Common myeloid progenitor, CD34-positive (primary cell): ENCODE measurements around the gene DOCK2.

Source experiments
- CTCF ChIA-PET: fragments of 350-600 bp; sonication (Branson Sonifier 250); formaldehyde crosslinking; loops from one replicate; lab custom pipeline; 2021; ENCODE audit warnings: antibody characterized with exemption; lab: Charles Lee
- POLR2A ChIA-PET: fragments of 350-600 bp; sonication (Branson Sonifier 250); formaldehyde crosslinking; loops from one replicate; lab custom pipeline; 2021; ENCODE audit warnings: antibody characterized with exemption; lab: Charles Lee
- DNase-seq, 3 donors: peaks; one replicate each; pipeline versions ENCODE4 v3.0.0 to v3.0.0-alpha.2; 2013
- H3K27ac ChIP-seq, 2 experiments: 1 replicate in 1 of 2; 2 replicates in 1 of 2; pipeline ENCODE4 v1.7.0; 2013; ENCODE audit warnings: inconsistent platforms in 2 of 2, low read length in 2 of 2, mild to moderate bottlenecking in 2 of 2, low read depth in 1 of 2, moderate library complexity in 1 of 2; ENCODE audit not compliant: severe bottlenecking in 2 of 2, insufficient read depth in 1 of 2, poor library complexity in 1 of 2
- H3K27me3 ChIP-seq, 5 experiments: replicated peaks in 2 of 5; 1 replicate in 3 of 5; 2 replicates in 2 of 5; pipeline versions ENCODE4 v1.6.1 to v1.7.0; 2013; ENCODE audit warnings: low read length in 4 of 5, mild to moderate bottlenecking in 2 of 5, moderate library complexity in 2 of 5, inconsistent platforms in 1 of 5; ENCODE audit not compliant: insufficient read depth in 5 of 5, control insufficient read depth in 4 of 5
- H3K36me3 ChIP-seq, 4 experiments: 1 replicate in 2 of 4; 2 replicates in 2 of 4; pipeline versions ENCODE4 v1.6.1 to v1.7.0; 2013; ENCODE audit warnings: low read length in 3 of 4, control low read depth in 1 of 4, mild to moderate bottlenecking in 1 of 4; ENCODE audit not compliant: control insufficient read depth in 4 of 4, insufficient read depth in 4 of 4
- H3K4me1 ChIP-seq, 4 experiments: 1 replicate in 3 of 4; 2 replicates in 1 of 4; pipeline versions ENCODE4 v1.6.1 to v1.7.1; 2013; ENCODE audit warnings: low read length in 3 of 4, mild to moderate bottlenecking in 3 of 4, control low read depth in 1 of 4, inconsistent platforms in 1 of 4, moderate library complexity in 1 of 4; ENCODE audit not compliant: control insufficient read depth in 4 of 4, insufficient read depth in 4 of 4; ENCODE audit errors: control extremely low read depth in 1 of 4
- H3K4me3 ChIP-seq, 7 experiments: 1 replicate in 4 of 7; 2 replicates in 3 of 7; pipeline versions ENCODE4 v1.5.1 to v1.7.0; 2013; ENCODE audit warnings: mild to moderate bottlenecking in 7 of 7, low read length in 6 of 7, moderate library complexity in 6 of 7, inconsistent platforms in 2 of 7, low read depth in 2 of 7, control low read depth in 1 of 7; ENCODE audit not compliant: insufficient read depth in 4 of 7, control insufficient read depth in 1 of 7; ENCODE audit errors: extremely low read depth in 1 of 7
- H3K9me3 ChIP-seq, 5 experiments: 1 replicate in 4 of 5; 2 replicates in 1 of 5; pipeline versions ENCODE4 v1.6.1 to v1.7.1; 2013; ENCODE audit warnings: low read length in 4 of 5, mild to moderate bottlenecking in 2 of 5, inconsistent platforms in 1 of 5, low read depth in 1 of 5, moderate library complexity in 1 of 5; ENCODE audit not compliant: control insufficient read depth in 4 of 5, insufficient read depth in 2 of 5; ENCODE audit errors: control extremely low read depth in 1 of 5
- WGBS: methylation state at CpG from one replicate; pipeline ENCODE4 v1.1.5; 2013; ENCODE audit not compliant: insufficient coverage; 5-methylcytosine and 5-hydroxymethylcytosine counted together

DOCK2 gene

GRCh38 chr5:170109059-170110031 is 472.3 kb downstream of the DOCK2 start:
- Histone ChIP-seq H3K9me3 (no peaks in the 10 kb centered on the region), H3K27ac (no peak overlapping the region), H3K36me3 (no peaks in the 10 kb centered on the region), H3K4me3 (no peak overlapping the region), H3K4me1 (peaks cover 1 to 24% (median 15%) of the 10 kb centered on the region in 4 experiments), H3K27me3 (no peaks in the 10 kb centered on the region)
- DNase-seq: no peak
- POLR2A ChIA-PET: no interaction called here
- WGBS: 86% methylated on average over 3 of the region's 7 CpGs
- CTCF ChIA-PET: interaction anchor here (1.0 to 1.8 kb wide), 3 partner anchors 63 to 111 kb away, joined by 3 to 4 read pairs (median 3); no protein-coding TSS in a partner anchor

- ChIA-PET POLR2A (no interaction called here), CTCF (interaction anchor here (0.6 to 2.1 kb wide), 6 partner anchors 9 to 110 kb away, joined by 3 to 11 read pairs (median 4); no protein-coding TSS in a partner anchor)
- H3K27ac ChIP-seq: no peak overlapping the region
- H3K27me3 ChIP-seq: no peaks in the 10 kb centered on the region
- WGBS: 93% methylated on average over 2 of the region's 3 CpGs
- DNase-seq: no peak
- peaks cover 1 to 24% (median 15%) of the 10 kb centered on the region in 4 experiments for H3K4me1 ChIP-seq
- H3K9me3 ChIP-seq: no peaks in the 10 kb centered on the region
- H3K4me3 ChIP-seq: no peak overlapping the region
- no peaks in the 10 kb centered on the region for H3K36me3 ChIP-seq
Observed at GRCh38 chr5:170110403-170111087, 473.5 kb downstream of the DOCK2 start.

- H3K36me3 ChIP-seq: no peaks in the 10 kb centered on the region
- peak in 2 of 3 donors; percentile 49 to 55 for DNase-seq
- H3K27ac ChIP-seq: no peak overlapping the region
- POLR2A ChIA-PET: interaction anchor here (0.5 kb wide), 1 partner anchor 83 kb away, joined by 3 read pairs; no protein-coding TSS in a partner anchor
- peaks cover 1 to 22% (median 12%) of the 10 kb centered on the region in 4 experiments for H3K4me1 ChIP-seq
- H3K4me3 ChIP-seq: no peak overlapping the region
- WGBS: 35% methylated on average over 5 of the region's 8 CpGs
- CTCF ChIA-PET: interaction anchor here (1.1 to 2.1 kb wide), 4 partner anchors 10 to 109 kb away, joined by 3 to 11 read pairs (median 4); no protein-coding TSS in a partner anchor
- H3K27me3 ChIP-seq: no peaks in the 10 kb centered on the region
- no peaks in the 10 kb centered on the region for H3K9me3 ChIP-seq
Observed at GRCh38 chr5:170111088-170111785, 474.2 kb downstream of the DOCK2 start.

GRCh38 chr5:170112876-170113521 is 475.9 kb downstream of the DOCK2 start:
- WGBS: 89% methylated on average over 6 of the region's 6 CpGs
- no peaks in the 10 kb centered on the region for H3K36me3 ChIP-seq
- H3K27ac ChIP-seq: no peak overlapping the region
- no peak for DNase-seq
- H3K4me1 ChIP-seq: peaks cover 1 to 16% (median 11%) of the 10 kb centered on the region in 4 experiments
- CTCF ChIA-PET: interaction anchor here (2.0 kb wide), 1 partner anchor 12 kb away, joined by 11 read pairs; no protein-coding TSS in a partner anchor
- H3K4me3 ChIP-seq: no peak overlapping the region
- POLR2A ChIA-PET: no interaction called here
- H3K27me3 ChIP-seq: no peaks in the 10 kb centered on the region
- no peaks in the 10 kb centered on the region for H3K9me3 ChIP-seq

GRCh38 chr5:170113522-170113900 is 476.4 kb downstream of the DOCK2 start:
- peak in 2 of 3 donors; percentile 50 to 53 for DNase-seq
- no peaks in the 10 kb centered on the region for H3K9me3 ChIP-seq
- WGBS: 40% methylated on average over 2 of the region's 3 CpGs
- ChIA-PET POLR2A (no interaction called here), CTCF (no interaction called here)
- H3K4me3 ChIP-seq: no peak overlapping the region
- H3K27me3 ChIP-seq: no peaks in the 10 kb centered on the region
- H3K4me1 ChIP-seq: peaks cover 1 to 16% (median 11%) of the 10 kb centered on the region in 4 experiments
- no peak overlapping the region for H3K27ac ChIP-seq
- H3K36me3 ChIP-seq: no peaks in the 10 kb centered on the region

GRCh38 chr5:170114271-170114670 is 477.2 kb downstream of the DOCK2 start:
- peaks cover 1 to 16% (median 11%) of the 10 kb centered on the region in 4 experiments for H3K4me1 ChIP-seq
- H3K27me3 ChIP-seq: no peaks in the 10 kb centered on the region
- H3K27ac ChIP-seq: no peak overlapping the region
- H3K9me3 ChIP-seq: no peaks in the 10 kb centered on the region
- CTCF ChIA-PET: interaction anchor here (5.6 kb wide), 1 partner anchor 14 kb away, joined by 24 read pairs; no protein-coding TSS in a partner anchor
- 80% methylated on average over 7 of the region's 7 CpGs for WGBS
- H3K36me3 ChIP-seq: no peaks in the 10 kb centered on the region
- no peak overlapping the region for H3K4me3 ChIP-seq
- POLR2A ChIA-PET: interaction anchor here (0.9 kb wide), 1 partner anchor 56 kb away, joined by 3 read pairs; no protein-coding TSS in a partner anchor
- DNase-seq: no peak
